ENCODE measurements around the gene AFAP1.
"Not testable (repeated sequence)": the region's sequence is repeated elsewhere in the genome, so short reads cannot be mapped to it uniquely, and the experiment has no call there.

Gene AFAP1

GRCh38 chr4:7947927-7948326, 8.3 kb upstream of the AFAP1 start:
- in situ Hi-C loops (cut with MboI; ENCODE audit: low sequenced_read_pairs) = no loop called here
- Histone ChIP-seq H3K9me3 (no peaks in the 10 kb centered on the region), H3K36me3 (replicated peaks) (no peaks in the 10 kb centered on the region), H3K4me1 (no peaks in the 10 kb centered on the region), H3K4me3 (no peak overlapping the region), H3K27me3 (ENCODE audit: low read depth) (no peaks in the 10 kb centered on the region)
- DNase-seq (ENCODE audit: low spot score in 2 of 2) = no peak

- Histone ChIP-seq H3K36me3 (replicated peaks) (no peaks in the 10 kb centered on the region), H3K4me3 (no peak overlapping the region), H3K9me3 (no peaks in the 10 kb centered on the region), H3K4me1 (no peaks in the 10 kb centered on the region), H3K27me3 (ENCODE audit: low read depth) (no peaks in the 10 kb centered on the region)
- no peak for DNase-seq (ENCODE audit: low spot score in 2 of 2)
- in situ Hi-C loops (cut with MboI; ENCODE audit: low sequenced_read_pairs) = no loop called here
Measured at GRCh38 chr4:7945709-7946380, 6.2 kb upstream of the AFAP1 start.

GRCh38 chr4:7944599-7945220, 5.0 kb upstream of the AFAP1 start:
- H3K36me3 ChIP-seq (replicated peaks) = no peaks in the 10 kb centered on the region
- H3K9me3 ChIP-seq = no peaks in the 10 kb centered on the region
- no peaks in the 10 kb centered on the region for H3K27me3 ChIP-seq (ENCODE audit: low read depth)
- H3K4me3 ChIP-seq = no peak overlapping the region
- no peak for DNase-seq (ENCODE audit: low spot score in 2 of 2)
- no peaks in the 10 kb centered on the region for H3K4me1 ChIP-seq
- in situ Hi-C loops (cut with MboI; ENCODE audit: low sequenced_read_pairs) = no loop called here

- DNase-seq (ENCODE audit: low spot score in 2 of 2); H3K4me3 ChIP-seq; H3K36me3 ChIP-seq (replicated peaks); H3K27me3 ChIP-seq (ENCODE audit: low read depth); in situ Hi-C loops (cut with MboI; ENCODE audit: low sequenced_read_pairs); H3K4me1 ChIP-seq; H3K9me3 ChIP-seq: not testable (repeated sequence)
Measured at GRCh38 chr4:7943688-7944087, 4.0 kb upstream of the AFAP1 start.

- in situ Hi-C loops (cut with MboI; ENCODE audit: low sequenced_read_pairs) = no loop called here
- Histone ChIP-seq H3K27me3 (ENCODE audit: low read depth) (no peaks in the 10 kb centered on the region), H3K36me3 (replicated peaks) (no peaks in the 10 kb centered on the region), H3K9me3 (no peaks in the 10 kb centered on the region), H3K4me3 (no peak overlapping the region), H3K4me1 (peaks cover 1% of the 10 kb centered on the region; the same call in 1 of the 2 replicates)
- no peak for DNase-seq (ENCODE audit: low spot score in 2 of 2)
Measured at GRCh38 chr4:7943211-7943610, 3.5 kb upstream of the AFAP1 start.

GRCh38 chr4:7941965-7942496, 2.4 kb upstream of the AFAP1 start:
- Histone ChIP-seq H3K9me3 (no peaks in the 10 kb centered on the region), H3K4me1 (peaks cover 4% of the 10 kb centered on the region), H3K27me3 (ENCODE audit: low read depth) (no peaks in the 10 kb centered on the region), H3K4me3 (no peak overlapping the region), H3K36me3 (replicated peaks) (no peaks in the 10 kb centered on the region)
- no peak for DNase-seq (ENCODE audit: low spot score in 2 of 2)
- in situ Hi-C loops (cut with MboI; ENCODE audit: low sequenced_read_pairs) = no loop called here

GRCh38 chr4:7941111-7941964, 1.7 kb upstream of the AFAP1 start:
- no peak overlapping the region for H3K4me3 ChIP-seq
- DNase-seq (ENCODE audit: low spot score in 2 of 2) = no peak
- H3K27me3 ChIP-seq (ENCODE audit: low read depth) = no peaks in the 10 kb centered on the region

GRCh38 chr4:7938609-7939376, 868 bp downstream of the AFAP1 start:
- Histone ChIP-seq H3K9me3 (no peaks in the 10 kb centered on the region), H3K27me3 (ENCODE audit: low read depth) (no peaks in the 10 kb centered on the region), H3K4me3 (peak overlapping the region; percentile 66), H3K4me1 (peaks cover 8% of the 10 kb centered on the region), H3K36me3 (replicated peaks) (no peaks in the 10 kb centered on the region)
- in situ Hi-C loops (cut with MboI; ENCODE audit: low sequenced_read_pairs) = no loop called here
- peak; percentile 11 to 55 for DNase-seq (ENCODE audit: low spot score in 2 of 2)

More at GRCh38 chr4:7941111-7941964, 1.7 kb upstream of the AFAP1 start:
- H3K4me1 ChIP-seq = peaks cover 4% of the 10 kb centered on the region
- no peaks in the 10 kb centered on the region for H3K36me3 ChIP-seq (replicated peaks)
- in situ Hi-C loops (cut with MboI; ENCODE audit: low sequenced_read_pairs) = no loop called here
- no peaks in the 10 kb centered on the region for H3K9me3 ChIP-seq

- Histone ChIP-seq H3K4me3 (peak overlapping the region; percentile 66), H3K36me3 (replicated peaks) (no peaks in the 10 kb centered on the region), H3K4me1 (peaks cover 8% of the 10 kb centered on the region), H3K9me3 (no peaks in the 10 kb centered on the region), H3K27me3 (ENCODE audit: low read depth) (no peaks in the 10 kb centered on the region)
- in situ Hi-C loops (cut with MboI; ENCODE audit: low sequenced_read_pairs) = no loop called here
- DNase-seq (ENCODE audit: low spot score in 2 of 2) = peak in 1 of 2 experiments; percentile 10
Measured at GRCh38 chr4:7938266-7938608, 1.4 kb downstream of the AFAP1 start.

- H3K9me3 ChIP-seq = no peaks in the 10 kb centered on the region
- H3K4me3 ChIP-seq = no peak overlapping the region
- in situ Hi-C loops (cut with MboI; ENCODE audit: low sequenced_read_pairs) = no loop called here
- no peak for DNase-seq (ENCODE audit: low spot score in 2 of 2)
- no peaks in the 10 kb centered on the region for H3K36me3 ChIP-seq (replicated peaks)
- H3K27me3 ChIP-seq (ENCODE audit: low read depth) = no peaks in the 10 kb centered on the region
- H3K4me1 ChIP-seq = peaks cover 8% of the 10 kb centered on the region
Measured at GRCh38 chr4:7937006-7937405, 2.7 kb downstream of the AFAP1 start.

GRCh38 chr4:7933651-7934510, 5.8 kb downstream of the AFAP1 start:
- in situ Hi-C loops (cut with MboI; ENCODE audit: low sequenced_read_pairs) = no loop called here
- Histone ChIP-seq H3K27me3 (ENCODE audit: low read depth) (no peaks in the 10 kb centered on the region), H3K4me1 (peaks cover 10% of the 10 kb centered on the region), H3K4me3 (no peak overlapping the region), H3K9me3 (no peaks in the 10 kb centered on the region), H3K36me3 (replicated peaks) (no peaks in the 10 kb centered on the region)
- DNase-seq (ENCODE audit: low spot score in 2 of 2) = no peak

- no peak for DNase-seq (ENCODE audit: low spot score in 2 of 2)
- in situ Hi-C loops (cut with MboI; ENCODE audit: low sequenced_read_pairs) = no loop called here
Measured at GRCh38 chr4:7932287-7932686, 7.4 kb downstream of the AFAP1 start.

More at GRCh38 chr4:7932287-7932686, 7.4 kb downstream of the AFAP1 start:
- Histone ChIP-seq H3K36me3 (replicated peaks) (no peaks in the 10 kb centered on the region), H3K4me1 (peaks cover 6% of the 10 kb centered on the region), H3K27me3 (ENCODE audit: low read depth) (no peaks in the 10 kb centered on the region), H3K4me3 (no peak overlapping the region), H3K9me3 (no peaks in the 10 kb centered on the region)
